ENCODE data around the gene NLGN3.

Gene NLGN3

GRCh38 chrX:71118985-71119535 is 25.6 kb upstream of the NLGN3 start:
- no peak for DNase-seq

- no peak for DNase-seq
These were observed 16.3 kb upstream of the NLGN3 start for GRCh38 chrX:71128166-71128833.

- peak; percentile 77 for DNase-seq
These were observed 15.5 kb upstream of the NLGN3 start for GRCh38 chrX:71128915-71129765.

- no peak for DNase-seq
These were observed 13.1 kb upstream of the NLGN3 start for GRCh38 chrX:71131510-71131909.

GRCh38 chrX:71140440-71140839 is 4.2 kb upstream of the NLGN3 start:
- no peak for DNase-seq

GRCh38 chrX:71143508-71143907 is 1.1 kb upstream of the NLGN3 start:
- no peak for DNase-seq

- no peak for DNase-seq
These were observed 3.0 kb downstream of the NLGN3 start for GRCh38 chrX:71147496-71148277.

GRCh38 chrX:71148278-71148663 is 3.6 kb downstream of the NLGN3 start:
- DNase-seq = no peak

- no peak for DNase-seq
These were observed 6.7 kb downstream of the NLGN3 start for GRCh38 chrX:71151366-71151765.

- no peak for DNase-seq
These were observed 9.6 kb downstream of the NLGN3 start for GRCh38 chrX:71154196-71154595.

- no peak for DNase-seq
These were observed 10.0 kb downstream of the NLGN3 start for GRCh38 chrX:71154641-71155040.

- DNase-seq = no peak
These were observed 14.0 kb downstream of the NLGN3 start for GRCh38 chrX:71158603-71159002.

- DNase-seq = no peak
These were observed 14.7 kb downstream of the NLGN3 start for GRCh38 chrX:71159335-71159734.

GRCh38 chrX:71160475-71160874 is 15.8 kb downstream of the NLGN3 start:
- no peak for DNase-seq

- no peak for DNase-seq
These were observed 18.3 kb downstream of the NLGN3 start for GRCh38 chrX:71162981-71163380.

- DNase-seq = no peak
These were observed 19.4 kb downstream of the NLGN3 start for GRCh38 chrX:71164071-71164470.

GRCh38 chrX:71166461-71166860 is 21.8 kb downstream of the NLGN3 start:
- no peak for DNase-seq

- no peak for DNase-seq
These were observed 22.6 kb downstream of the NLGN3 start for GRCh38 chrX:71167031-71167781.

- DNase-seq = no peak
These were observed 23.5 kb downstream of the NLGN3 start for GRCh38 chrX:71168134-71168533.

GRCh38 chrX:71169586-71169985 is 24.9 kb downstream of the NLGN3 start:
- DNase-seq = no peak

GRCh38 chrX:71170660-71171059 is 26.0 kb downstream of the NLGN3 start:
- no peak for DNase-seq

GRCh38 chrX:71171110-71171801 is 26.6 kb downstream of the NLGN3 start:
- DNase-seq = no peak
